Neuronal stem cell (in vitro differentiated cells): ENCODE measurements around the gene OTULIN. TPM values are rescaled to one million over a fixed set of nuclear protein-coding genes. Genes with fewer than 3 reads are reported as not detected.

Source experiments
- DNase-seq: peaks from one replicate; pipeline ENCODE4 v3.0.0-alpha.2; 2013; ENCODE audit warnings: low spot score
- H2AFZ ChIP-seq: one replicate; pipeline ENCODE4 v1.6.1; 2013; ENCODE audit warnings: mild to moderate bottlenecking, low read length, inconsistent platforms
- H2AK5ac ChIP-seq: 2 replicates; pipeline ENCODE4 v1.6.1; 2013; ENCODE audit warnings: low read depth, mild to moderate bottlenecking, inconsistent platforms, low read length, moderate library complexity, mixed read lengths
- H2BK120ac ChIP-seq: 2 replicates; pipeline ENCODE4 v1.6.1; 2013; ENCODE audit warnings: low read depth, mild to moderate bottlenecking, inconsistent platforms, low read length, moderate library complexity, mixed read lengths
- H2BK12ac ChIP-seq: one replicate; pipeline ENCODE4 v1.6.1; 2013; ENCODE audit warnings: low read length, inconsistent platforms
- H2BK15ac ChIP-seq: 2 replicates; pipeline ENCODE4 v1.6.1; 2013; ENCODE audit warnings: mild to moderate bottlenecking, low read length, inconsistent platforms, mixed read lengths
- H2BK5ac ChIP-seq: one replicate; pipeline ENCODE4 v1.6.1; 2013; ENCODE audit warnings: inconsistent platforms, mild to moderate bottlenecking, low read length, moderate library complexity
- H3K14ac ChIP-seq: one replicate; pipeline ENCODE4 v1.6.1; 2013; ENCODE audit warnings: low read length, inconsistent platforms
- H3K18ac ChIP-seq: 2 replicates; pipeline ENCODE4 v1.6.1; 2013; ENCODE audit warnings: low read length, inconsistent platforms
- H3K23ac ChIP-seq: 2 replicates; pipeline ENCODE4 v1.6.1; 2013; ENCODE audit warnings: low read depth, mild to moderate bottlenecking, mixed read lengths, low read length, inconsistent platforms; ENCODE audit not compliant: poor library complexity
- H3K27ac ChIP-seq: replicated peaks from 3 replicates; pipeline ENCODE4 v1.5.1; 2013; ENCODE audit warnings: low read length, inconsistent platforms
- H3K27me3 ChIP-seq, 3 experiments: 2 replicates each; pipeline ENCODE4 v1.6.1; 2013; ENCODE audit warnings: low read length in 3 of 3, mild to moderate bottlenecking in 2 of 3, inconsistent platforms in 1 of 3, low read depth in 1 of 3, mixed read lengths in 1 of 3, moderate library complexity in 1 of 3; ENCODE audit not compliant: control insufficient read depth in 3 of 3, insufficient read depth in 3 of 3
- H3K36me3 ChIP-seq, 2 donors: replicated peaks in 1 of 2; 2 replicates each; pipeline ENCODE4 v1.6.1; 2013; ENCODE audit warnings: low read length in 2 of 2; ENCODE audit not compliant: control insufficient read depth in 2 of 2, insufficient read depth in 2 of 2
- H3K4ac ChIP-seq: 2 replicates; pipeline ENCODE4 v1.6.1; 2013; ENCODE audit warnings: inconsistent platforms, mild to moderate bottlenecking, low read length, moderate library complexity
- H3K4me1 ChIP-seq, 2 donors: 1 replicate in 1 of 2; 2 replicates in 1 of 2; pipeline ENCODE4 v1.6.1; 2013; ENCODE audit warnings: low read length in 2 of 2, low read depth in 1 of 2; ENCODE audit not compliant: control insufficient read depth in 2 of 2, insufficient read depth in 1 of 2
- H3K4me2 ChIP-seq: one replicate; pipeline ENCODE4 v1.6.1; 2013; ENCODE audit warnings: mild to moderate bottlenecking, low read length, inconsistent platforms; ENCODE audit not compliant: insufficient read depth, poor library complexity, severe bottlenecking
- H3K4me3 ChIP-seq, 2 donors: 2 replicates each; pipeline ENCODE4 v1.5.1; 2013; ENCODE audit warnings: low read length in 2 of 2, mild to moderate bottlenecking in 2 of 2, inconsistent platforms in 1 of 2, moderate library complexity in 1 of 2
- H3K79me1 ChIP-seq: one replicate; pipeline ENCODE4 v1.6.1; 2013; ENCODE audit warnings: low read depth, mild to moderate bottlenecking, inconsistent platforms, low read length, moderate library complexity
- H3K9ac ChIP-seq: one replicate; pipeline ENCODE4 v1.6.1; 2013; ENCODE audit warnings: mild to moderate bottlenecking, low read depth, low read length, inconsistent platforms; ENCODE audit not compliant: poor library complexity
- H3K9me3 ChIP-seq, 2 donors: replicated peaks in 1 of 2; 2 replicates each; pipeline versions ENCODE3 to v1.6.1; 2013; ENCODE audit warnings: low read length in 2 of 2, mild to moderate bottlenecking in 2 of 2, inconsistent platforms in 1 of 2, low read depth in 1 of 2, mixed read lengths in 1 of 2, moderate library complexity in 1 of 2; ENCODE audit not compliant: control insufficient read depth in 2 of 2, insufficient read depth in 1 of 2
- H4K8ac ChIP-seq: one replicate; pipeline ENCODE4 v1.6.1; 2013; ENCODE audit warnings: low read depth, mild to moderate bottlenecking, inconsistent platforms, low read length, moderate library complexity
- H4K91ac ChIP-seq: one replicate; pipeline ENCODE4 v1.6.1; 2013; ENCODE audit warnings: low read length, low read depth, mild to moderate bottlenecking, inconsistent platforms; ENCODE audit not compliant: poor library complexity
- WGBS, 2 donors: extraction: QIAGEN DNeasy Blood & Tissue Kit; methylation state at CpG; one replicate each; pipeline ENCODE4 v1.1.7; 2013; ENCODE audit warnings: missing lambda C conversion rate in 2 of 2, mixed read lengths in 1 of 2; ENCODE audit not compliant: insufficient read length in 2 of 2, insufficient replicate concordance in 1 of 2; ENCODE audit errors: extremely low coverage in 2 of 2; 5-methylcytosine and 5-hydroxymethylcytosine counted together
- polyA plus RNA-seq, 2 experiments: library from polyadenylated mRNA; stranded (reverse); fragments of 200-250 nt; gene quantifications; one replicate each; pipeline ENCODE4 v1.2.3, GENCODE V29; 2013

Gene OTULIN
- 9.0 TPM for polyA plus RNA-seq (2013, experiment 1 of 2)
- polyA plus RNA-seq (2013, experiment 2 of 2), result 8.6 TPM

DNA sequence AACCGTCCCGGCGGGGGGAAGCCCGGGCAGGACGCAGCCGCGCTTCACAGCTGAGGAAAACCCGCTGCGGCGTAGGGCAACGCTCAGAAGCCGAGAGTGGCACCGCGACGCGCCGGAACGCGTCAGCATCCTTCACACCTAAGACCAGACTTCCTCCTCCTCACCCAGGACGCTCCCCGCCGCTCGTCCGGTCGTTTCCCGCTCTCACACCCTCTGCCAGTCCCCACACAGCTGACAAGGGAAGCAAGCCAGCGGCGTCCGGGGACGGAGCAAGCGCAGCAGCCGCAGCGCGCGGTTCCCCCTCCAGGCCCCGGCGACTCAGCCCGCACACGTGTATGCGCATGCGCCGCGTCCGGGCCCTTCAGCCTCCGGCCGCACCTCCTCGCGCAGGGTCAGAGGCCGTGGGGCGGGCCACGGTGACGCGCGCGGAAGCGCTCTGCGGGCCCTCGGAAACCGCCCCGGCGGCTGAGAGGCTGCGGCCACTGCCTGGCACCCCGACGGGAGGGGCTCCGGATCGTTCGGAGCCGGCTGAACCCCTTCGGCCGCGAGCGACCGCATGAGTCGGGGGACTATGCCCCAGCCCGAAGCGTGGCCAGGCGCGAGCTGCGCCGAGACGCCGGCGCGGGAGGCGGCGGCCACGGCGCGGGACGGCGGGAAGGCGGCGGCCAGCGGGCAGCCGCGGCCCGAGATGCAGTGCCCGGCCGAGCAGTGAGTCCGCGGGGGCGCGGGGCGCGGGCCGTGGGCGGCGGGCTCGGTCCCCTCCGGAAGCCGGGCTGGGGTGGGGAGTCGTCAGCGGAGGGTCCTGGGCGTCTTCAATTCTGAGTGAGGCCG, at the start of gene OTULIN:
Gene OTULIN, plus strand, starts transcription at position 449 of the 831 bp plus-strand sequence. Its CDS starts 108 bp downstream, at position 557.
- Histone ChIP-seq H2AK5ac (peak within 1 kb of the TSS; percentile 12), H3K79me1 (peaks cover 2% of the 10 kb centered on the region), H4K8ac (no peak within 1 kb of the TSS), H2BK15ac (peak within 1 kb of the TSS; percentile 87), H3K9me3 (no peaks in the 10 kb centered on the region), H3K4me3 (peak within 1 kb of the TSS; percentile 74 to 90), H3K9ac (peak within 1 kb of the TSS; percentile 99), H3K36me3 (peaks cover 0 to 26% of the 10 kb centered on the region in 2 donors), H3K4me2 (peak within 1 kb of the TSS; percentile 77), H2BK5ac (no peak within 1 kb of the TSS), H2BK120ac (peak within 1 kb of the TSS; percentile 14), H3K4ac (no peak within 1 kb of the TSS), H3K4me1 (peaks cover 3% of the 10 kb centered on the region in 2 donors), H3K14ac (peak within 1 kb of the TSS; percentile 9), H3K23ac (peak within 1 kb of the TSS; percentile 96), H3K27me3 (no peaks in the 10 kb centered on the region), H3K27ac (peak within 1 kb of the TSS; percentile 86), H2AFZ (peak within 1 kb of the TSS; percentile 96), H4K91ac (no peak within 1 kb of the TSS), H3K18ac (peak within 1 kb of the TSS; percentile 97), H2BK12ac (no peak within 1 kb of the TSS)
- WGBS, 2 donors, result no CpG with 5 or more reads among the region's 115 CpGs
- peak; percentile 89 for DNase-seq

GRCh38 chr5:14615365-14615764, 49.2 kb upstream of the OTULIN start:
- H2BK5ac ChIP-seq, result no peak overlapping the region
- no peak overlapping the region for H2AFZ ChIP-seq
- H3K4ac ChIP-seq, result no peak overlapping the region
- H2AK5ac ChIP-seq, result no peak overlapping the region
- DNase-seq, result no peak
- no peak overlapping the region for H2BK15ac ChIP-seq
- no peak overlapping the region for H2BK12ac ChIP-seq
- no peaks in the 10 kb centered on the region for H3K27me3 ChIP-seq
- no CpG with 5 or more reads among the region's 4 CpGs for WGBS, 2 donors
- H3K36me3 ChIP-seq, result peaks cover 0 to 4% of the 10 kb centered on the region in 2 donors
- peak overlapping the region; percentile 0 for H3K9ac ChIP-seq
- H3K27ac ChIP-seq, result no peak overlapping the region
- H2BK120ac ChIP-seq, result no peak overlapping the region
- H3K23ac ChIP-seq, result no peak overlapping the region
- H3K4me2 ChIP-seq, result no peak overlapping the region
- no peak overlapping the region for H4K91ac ChIP-seq
- no peaks in the 10 kb centered on the region for H3K9me3 ChIP-seq
- H3K14ac ChIP-seq, result no peak overlapping the region
- no peak overlapping the region for H4K8ac ChIP-seq
- no peak overlapping the region for H3K4me3 ChIP-seq
- H3K4me1 ChIP-seq, result no peaks in the 10 kb centered on the region
- H3K79me1 ChIP-seq, result no peaks in the 10 kb centered on the region
- H3K18ac ChIP-seq, result peak overlapping the region; percentile 8

GRCh38 chr5:14617441-14617840, 47.1 kb upstream of the OTULIN start:
- no peak overlapping the region for H3K23ac ChIP-seq
- no peak overlapping the region for H2BK5ac ChIP-seq
- H3K27me3 ChIP-seq, result no peaks in the 10 kb centered on the region
- H2AFZ ChIP-seq, result no peak overlapping the region
- H3K18ac ChIP-seq, result no peak overlapping the region
- no peaks in the 10 kb centered on the region for H3K4me1 ChIP-seq
- no peak overlapping the region for H3K4ac ChIP-seq
- H2BK12ac ChIP-seq, result no peak overlapping the region
- H4K8ac ChIP-seq, result no peak overlapping the region
- no peak overlapping the region for H4K91ac ChIP-seq
- no CpG with 5 or more reads among the region's 4 CpGs for WGBS, 2 donors
- DNase-seq, result no peak
- H3K9ac ChIP-seq, result peak overlapping the region; percentile 24
- H3K27ac ChIP-seq, result no peak overlapping the region
- H3K36me3 ChIP-seq, result peaks cover 0 to 3% of the 10 kb centered on the region in 2 donors
- no peak overlapping the region for H3K4me2 ChIP-seq
- no peaks in the 10 kb centered on the region for H3K9me3 ChIP-seq
- no peak overlapping the region for H2AK5ac ChIP-seq
- H3K79me1 ChIP-seq, result no peaks in the 10 kb centered on the region
- no peak overlapping the region for H2BK15ac ChIP-seq
- no peak overlapping the region for H2BK120ac ChIP-seq
- H3K4me3 ChIP-seq, result no peak overlapping the region
- H3K14ac ChIP-seq, result no peak overlapping the region

- no peak overlapping the region for H3K14ac ChIP-seq
- no peak overlapping the region for H2BK15ac ChIP-seq
- H3K79me1 ChIP-seq, result no peaks in the 10 kb centered on the region
- H3K4me2 ChIP-seq, result no peak overlapping the region
- H2AK5ac ChIP-seq, result no peak overlapping the region
- no peaks in the 10 kb centered on the region for H3K36me3 ChIP-seq
- H3K4me1 ChIP-seq, result no peaks in the 10 kb centered on the region
- no peak overlapping the region for H2AFZ ChIP-seq
- no peaks in the 10 kb centered on the region for H3K27me3 ChIP-seq
- no peak overlapping the region for H3K23ac ChIP-seq
- no peak for DNase-seq
- H2BK5ac ChIP-seq, result no peak overlapping the region
- no peak overlapping the region for H3K4me3 ChIP-seq
- no peak overlapping the region for H3K18ac ChIP-seq
- H3K27ac ChIP-seq, result no peak overlapping the region
- no peak overlapping the region for H4K91ac ChIP-seq
- H3K4ac ChIP-seq, result no peak overlapping the region
- H4K8ac ChIP-seq, result no peak overlapping the region
- H2BK12ac ChIP-seq, result no peak overlapping the region
- no peaks in the 10 kb centered on the region for H3K9me3 ChIP-seq
- H2BK120ac ChIP-seq, result no peak overlapping the region
- H3K9ac ChIP-seq, result no peak overlapping the region
Measured at GRCh38 chr5:14627270-14627669, 37.2 kb upstream of the OTULIN start.
